HepG2 (cell line): ENCODE results near the gene HHEX. TPM values are rescaled to one million over a fixed set of nuclear protein-coding genes. Genes with fewer than 3 reads are reported as not detected.

Experiments
- ATAC-seq: fragments of 200-7000 bp; cut with Tn5 transposase; 3 replicates; pipeline ENCODE4 v1.9.1; 2020; ENCODE audit warnings: mild to moderate bottlenecking, moderate library complexity
- BruUV-seq: library from RNA; stranded (reverse); fragments of 400-500 nt; replicated peaks from 2 replicates; lab custom pipeline; 2021; lab: Mats Ljungman, UMichigan
- CTCF ChIA-PET: fragments of 300-600 bp; formaldehyde crosslinking; extraction: SDS; loops from one replicate; lab custom pipeline; 2021; ENCODE audit warnings: low total read pairs, inconsistent platforms, low intra/inter-chr PET ratio; lab: Yijun Ruan, JAX
- POLR2A ChIA-PET: fragments of 350-600 bp; sonication (Branson Sonifier 250); formaldehyde crosslinking; loops from one replicate; lab custom pipeline; 2020; ENCODE audit warnings: antibody characterized with exemption, inconsistent platforms; lab: Yijun Ruan, JAX
- DNase-seq: peaks from one replicate; pipeline ENCODE4 v3.0.0-alpha.2; 2015; ENCODE audit warnings: low spot score
- FAIRE-seq: peaks from 3 replicates; lab custom pipeline; 2011; peaks lifted over from hg19 to GRCh38; lab: Jason Lieb, UNC
- H2AFZ ChIP-seq: one replicate; pipeline ENCODE4 v1.6.1; 2011; ENCODE audit warnings: low read length, inconsistent platforms
- H3K27ac ChIP-seq: fragments of 300-600 bp; 3 replicates; pipeline ENCODE4 v1.8.0; 2011; ENCODE audit warnings: mixed run types, mild to moderate bottlenecking, mixed read lengths, low read length, inconsistent platforms; ENCODE audit not compliant: insufficient read depth; ENCODE audit errors: extremely low read length
- H3K27me3 ChIP-seq, 2 experiments: fragments of 200-600 bp in 1 of 2; 2 replicates in 1 of 2; 3 replicates in 1 of 2; pipeline versions ENCODE4 v1.6.0 to v1.8.0; 2011; ENCODE audit warnings: low read length in 2 of 2, mild to moderate bottlenecking in 2 of 2, moderate library complexity in 2 of 2, inconsistent platforms in 1 of 2; ENCODE audit not compliant: insufficient read depth in 2 of 2, control insufficient read depth in 1 of 2
- H3K36me3 ChIP-seq, 2 experiments: fragments of 200-600 bp in 1 of 2; replicated peaks in 1 of 2; 2 replicates in 1 of 2; 3 replicates in 1 of 2; pipeline versions ENCODE4 v1.5.1 to v1.8.0; 2011; ENCODE audit warnings: low read length in 2 of 2, inconsistent platforms in 1 of 2; ENCODE audit not compliant: insufficient read depth in 2 of 2, control insufficient read depth in 1 of 2
- H3K4me1 ChIP-seq: 2 replicates; pipeline ENCODE4 v1.5.1; 2012; ENCODE audit warnings: low read length, inconsistent platforms; ENCODE audit not compliant: insufficient read depth
- H3K4me2 ChIP-seq: 2 replicates; pipeline ENCODE4 v1.6.0; 2011; ENCODE audit warnings: low read depth, low read length, inconsistent platforms
- H3K4me3 ChIP-seq, 3 experiments: fragments of 200-600 bp in 1 of 3; sonication (generic), shearing (Covaris generic) in 1 of 3; replicated peaks in 1 of 3; 2 replicates each; pipeline ENCODE4 v1.5.1; 2011 to 2016; ENCODE audit warnings: low read length in 3 of 3, inconsistent platforms in 2 of 3, low read depth in 2 of 3, mild to moderate bottlenecking in 2 of 3, control low read depth in 1 of 3, mixed read lengths in 1 of 3; ENCODE audit not compliant: insufficient read depth in 1 of 3
- H3K79me2 ChIP-seq: one replicate; pipeline ENCODE4 v1.6.1; 2011; ENCODE audit warnings: low read length, inconsistent platforms; ENCODE audit not compliant: insufficient read depth
- H3K9ac ChIP-seq: 2 replicates; pipeline ENCODE4 v1.6.0; 2011; ENCODE audit warnings: mild to moderate bottlenecking, low read depth, low read length, inconsistent platforms; ENCODE audit not compliant: insufficient read depth
- H3K9me3 ChIP-seq: 2 replicates; pipeline ENCODE4 v1.5.1; 2012; ENCODE audit warnings: mild to moderate bottlenecking, low read length
- H4K20me1 ChIP-seq: 2 replicates; pipeline ENCODE4 v1.6.0; 2011; ENCODE audit warnings: inconsistent platforms, mild to moderate bottlenecking, low read length, moderate library complexity; ENCODE audit not compliant: insufficient read depth
- ARID4A ChIP-seq: sonication (generic); formaldehyde crosslinking; IDR thresholded peaks from 2 replicates; pipeline ENCODE4 v1.5.0; 2020; ENCODE audit warnings: mild to moderate bottlenecking, missing genetic modification reagents, borderline replicate concordance
- BCL3 ChIP-seq: sonication (generic); formaldehyde crosslinking; IDR thresholded peaks from 2 replicates; pipeline ENCODE4 v1.5.1; 2020; ENCODE audit warnings: mild to moderate bottlenecking, missing genetic modification reagents, moderate library complexity
- CCAR2 ChIP-seq: fragments of 200-400 bp; formaldehyde crosslinking; optimal IDR thresholded peaks from 2 replicates; pipeline ENCODE3; 2018; ENCODE audit warnings: low read depth, mild to moderate bottlenecking, low read length, moderate library complexity
- FOXO4 ChIP-seq: sonication (generic); formaldehyde crosslinking; conservative IDR thresholded peaks from 2 replicates; pipeline ENCODE4 v1.8.1; 2023; ENCODE audit warnings: missing genetic modification reagents
- HOXA9 ChIP-seq: sonication (generic); formaldehyde crosslinking; IDR thresholded peaks from 2 replicates; pipeline ENCODE4 v1.8.1; 2022; ENCODE audit warnings: missing genetic modification reagents, mild to moderate bottlenecking, moderate library complexity, borderline replicate concordance
- KDM2A ChIP-seq: sonication (generic); formaldehyde crosslinking; IDR thresholded peaks from 2 replicates; pipeline ENCODE4 v1.4.0; 2020; ENCODE audit warnings: low read depth, missing genetic modification reagents, borderline replicate concordance
- MNT ChIP-seq: fragments of 450-650 bp; IDR thresholded peaks from 2 replicates; pipeline ENCODE4 v1.6.1; 2016
- NBN ChIP-seq: fragments of 450-650 bp; conservative IDR thresholded peaks from 2 replicates; pipeline ENCODE4 v1.6.1; 2017
- NONO ChIP-seq, 2 experiments: fragments of 450-650 bp in 1 of 2; sonication (generic) in 1 of 2; formaldehyde crosslinking in 1 of 2; IDR thresholded peaks in 1 of 2; conservative IDR thresholded peaks in 1 of 2; 2 replicates each; pipeline versions ENCODE4 v1.6.1 to v1.8.0; 2017 to 2022; ENCODE audit warnings: mild to moderate bottlenecking in 1 of 2, missing genetic modification reagents in 1 of 2, moderate library complexity in 1 of 2
- NRL ChIP-seq: sonication (generic); formaldehyde crosslinking; IDR thresholded peaks from 2 replicates; pipeline ENCODE4 v1.5.0; 2020; ENCODE audit warnings: missing genetic modification reagents, mild to moderate bottlenecking, moderate library complexity, borderline replicate concordance
- ONECUT2 ChIP-seq: sonication (generic); formaldehyde crosslinking; IDR thresholded peaks from 2 replicates; pipeline ENCODE4 v1.4.0; 2020; ENCODE audit warnings: missing genetic modification reagents
- SAP130 ChIP-seq: IDR thresholded peaks from 2 replicates; pipeline ENCODE4 v1.6.1; 2016; ENCODE audit warnings: low read depth
- TAF1 ChIP-seq: sonication (generic); formaldehyde crosslinking; IDR thresholded peaks from 2 replicates; pipeline ENCODE4 v1.4.0; 2020; ENCODE audit warnings: missing genetic modification reagents
- ZNF124 ChIP-seq: sonication (generic); formaldehyde crosslinking; IDR thresholded peaks from 2 replicates; pipeline ENCODE4 v1.4.0; 2020; ENCODE audit warnings: missing genetic modification reagents
- ZNF616 ChIP-seq: sonication (generic); formaldehyde crosslinking; IDR thresholded peaks from 2 replicates; pipeline ENCODE4 v1.5.0; 2020; ENCODE audit warnings: low read depth, mild to moderate bottlenecking, missing genetic modification reagents
- WGBS: methylation state at CpG from one replicate; pipeline ENCODE4 v1.1.6; 2017; ENCODE audit warnings: low lambda C conversion rate; 5-methylcytosine and 5-hydroxymethylcytosine counted together
- in situ Hi-C: cut with HindIII; loops from 2 replicates; pipeline ENCODE4 v1.10.0; 2017; ENCODE audit warnings: low pct_unique_long_range_greater_than_20kb; ENCODE audit not compliant: extremely low pct_ligation_motif_present
- intact Hi-C: fragments of 100-400 bp; cut with micrococcal nuclease; formaldehyde crosslinking; loops from one replicate; pipeline ENCODE4 v1.10.0; 2022; ENCODE audit not compliant: unreplicated experiment
- polyA plus RNA-seq, 8 experiments: library from polyadenylated mRNA; depleted of rRNA in 3 of 8; stranded (reverse) in 7 of 8; unstranded in 1 of 8; fragments of >200 nt; fragmentation: Illumina TruSeq in 4 of 8; extraction: Trizol in 4 of 8; gene quantifications; 2 replicates each; pipeline versions ENCODE4 v1.2.1 to v1.2.3, GENCODE V29; 2011 to 2016; ENCODE audit warnings: low read depth in 4 of 8, missing spikeins in 1 of 8, mixed read lengths in 1 of 8; ENCODE audit not compliant: insufficient read depth in 1 of 8
- total RNA-seq, 5 experiments: library from RNA; depleted of rRNA; stranded (reverse); fragments of >200 nt; fragmentation: Illumina TruSeq; extraction: Trizol; gene quantifications; 2 replicates each; pipeline ENCODE4 v1.2.3, GENCODE V29; 2016; ENCODE audit warnings: low read depth in 1 of 5

Gene HHEX
- total and polyA plus RNA-seq, 2 of the 13 experiments (the other 11 are each of a cell fraction or from before 2014, with no cell fraction given), result 44.5 to 48.7 TPM

GRCh38 chr10:92692080-92692671 lies 2.4 kb downstream of the HHEX start:
- H3K79me2 ChIP-seq, result peaks cover 54% of the 10 kb centered on the region
- H3K4me1 ChIP-seq, result peaks cover 53% of the 10 kb centered on the region
- no peak overlapping the region for H2AFZ ChIP-seq
- H3K4me3 ChIP-seq, result peak overlapping the region; percentile 80 to 98 (median 94)
- FAIRE-seq (no peak), ATAC-seq (no peak), DNase-seq (no peak)
- H3K27ac ChIP-seq, result peak overlapping the region; percentile 81
- peaks cover 13% of the 10 kb centered on the region; the same call in 1 of the 2 replicates for H4K20me1 ChIP-seq
- ChIA-PET POLR2A (interaction anchor here (0.6 to 2.1 kb wide), 5 partner anchors 34 to 156 kb away, joined by 3 to 5 read pairs (median 3); partner anchors contain the start of genes EXOC6 and IDE), CTCF (no interaction called here)
- H3K36me3 ChIP-seq, result peaks cover 0 to 5% of the 10 kb centered on the region in 2 experiments; a peak in 2 of 5 replicates
- 0% methylated on average over 17 of the region's 34 CpGs for WGBS
- peak overlapping the region; percentile 92 for H3K9ac ChIP-seq
- H3K4me2 ChIP-seq, result peak overlapping the region; percentile 99
- in situ Hi-C loops (no loop called here), intact Hi-C loops (no loop called here)
- no peaks in the 10 kb centered on the region; a peak in 1 of 5 replicates for H3K27me3 ChIP-seq
- BruUV-seq, result no TSS peak
- no peaks in the 10 kb centered on the region for H3K9me3 ChIP-seq
- peak; percentile 10; the same call in 1 of the 2 replicates for TF ChIP-seq SAP130 (CRISPR knock-in tag)
- peak; percentile 42; the same call in 1 of the 2 replicates for TF ChIP-seq BCL3 (CRISPR knock-in tag)
- no peak for TF ChIP-seq NONO (IDR thresholded peaks at IDR 0.05)
- TF ChIP-seq NONO (CRISPR knock-in tag; conservative IDR thresholded peaks at IDR 0.05), result no peak
- peak; percentile 6; the same call in 1 of the 2 replicates for TF ChIP-seq NRL (CRISPR knock-in tag)
- TF ChIP-seq CCAR2, result no peak
- peak; percentile 30; the same call in 1 of the 2 replicates for TF ChIP-seq TAF1 (CRISPR knock-in tag)
- TF ChIP-seq FOXO4, result peak; percentile 87; the same call in 1 of the 2 replicates
- no peak for TF ChIP-seq ZNF616 (CRISPR knock-in tag)
- no peak for TF ChIP-seq ZNF124 (CRISPR knock-in tag)
- TF ChIP-seq ONECUT2, result no peak
- TF ChIP-seq MNT, result peak; percentile 21; the same call in 1 of the 2 replicates
- 0 out of 2 replicates have a peak, but pooled peaks have one; percentile 44 for TF ChIP-seq HOXA9
- peak; percentile 34; the same call in 1 of the 2 replicates for TF ChIP-seq KDM2A (CRISPR knock-in tag)
- no peak for TF ChIP-seq NBN
- peak; percentile 56 for TF ChIP-seq ARID4A (CRISPR knock-in tag)
